Activated CD8-positive, alpha-beta T cell treated with anti-CD3 and anti-CD28 coated beads, Interleukin-2, amount 10 ng/mL, durations not matched to agents 7 days and 5 days (primary cell): Measurements from ENCODE around the gene CTNND2. TPM values are rescaled to one million over a fixed set of nuclear protein-coding genes. Genes with fewer than 3 reads are reported as not detected.

Source experiments
- ATAC-seq: fragments of 150-1000 bp; cut with Tn5 transposase; one replicate; pipeline ENCODE4 v1.10.0; 2021; ENCODE audit warnings: moderate library complexity
- CTCF ChIA-PET: fragments of 350-600 bp; sonication (Branson Sonifier 250); formaldehyde crosslinking; loops from one replicate; lab custom pipeline; 2021; ENCODE audit warnings: antibody characterized with exemption; lab: Charles Lee
- POLR2A ChIA-PET: fragments of 350-600 bp; sonication (Branson Sonifier 250); formaldehyde crosslinking; loops from one replicate; lab custom pipeline; 2021; ENCODE audit warnings: antibody characterized with exemption; lab: Charles Lee
- DNase-seq: peaks from one replicate; pipeline ENCODE4 v3.0.0-alpha.2; 2020
- H3K27ac Mint-ChIP-seq: one replicate; pipeline ENCODE4 v1.8.0; 2021; ENCODE audit warnings: mild to moderate bottlenecking, mixed read lengths
- H3K27me3 Mint-ChIP-seq: one replicate; pipeline ENCODE4 v1.8.0; 2021; ENCODE audit warnings: low read depth, mixed read lengths
- H3K36me3 Mint-ChIP-seq: one replicate; pipeline ENCODE4 v1.8.0; 2021; ENCODE audit warnings: low read depth, mixed read lengths
- H3K4me1 Mint-ChIP-seq: one replicate; pipeline ENCODE4 v1.8.0; 2021; ENCODE audit warnings: low read depth, mixed read lengths
- H3K4me3 Mint-ChIP-seq: one replicate; pipeline ENCODE4 v1.8.0; 2021; ENCODE audit warnings: mild to moderate bottlenecking, mixed read lengths
- H3K9me3 Mint-ChIP-seq: one replicate; pipeline ENCODE4 v1.8.0; 2022; ENCODE audit warnings: mixed read lengths; ENCODE audit not compliant: insufficient read depth
- total RNA-seq, 2 experiments: library from RNA; stranded (reverse); gene quantifications; one replicate each; pipeline ENCODE4 v1.2.3, GENCODE V29; 2021

The CTNND2 gene
- total RNA-seq, 2 experiments from 2014 or later: not detected

- no peaks in the 10 kb centered on the region for H3K36me3 Mint-ChIP-seq
- DNase-seq: no peak
Observed at GRCh38 chr5:11273180-11273903, 630.9 kb downstream of the CTNND2 start.

GRCh38 chr5:11269515-11269914 is 634.7 kb downstream of the CTNND2 start:
- no peaks in the 10 kb centered on the region for H3K9me3 Mint-ChIP-seq
- H3K27ac Mint-ChIP-seq: no peak overlapping the region
- no peaks in the 10 kb centered on the region for H3K27me3 Mint-ChIP-seq
- DNase-seq (no peak), ATAC-seq (no peak)
- H3K36me3 Mint-ChIP-seq: no peaks in the 10 kb centered on the region
- H3K4me1 Mint-ChIP-seq: no peaks in the 10 kb centered on the region
- ChIA-PET POLR2A (no interaction called here), CTCF (no interaction called here)
- H3K4me3 Mint-ChIP-seq: no peak overlapping the region

More at GRCh38 chr5:11273180-11273903, 630.9 kb downstream of the CTNND2 start:
- Mint-ChIP-seq H3K9me3 (no peaks in the 10 kb centered on the region), H3K27ac (no peak overlapping the region), H3K4me3 (no peak overlapping the region), H3K4me1 (no peaks in the 10 kb centered on the region), H3K27me3 (no peaks in the 10 kb centered on the region)
- ChIA-PET POLR2A (no interaction called here), CTCF (no interaction called here)
- no peak for ATAC-seq

- DNase-seq: no peak
- Mint-ChIP-seq H3K4me1 (no peaks in the 10 kb centered on the region), H3K9me3 (no peaks in the 10 kb centered on the region), H3K27me3 (no peaks in the 10 kb centered on the region), H3K4me3 (no peak overlapping the region), H3K27ac (no peak overlapping the region), H3K36me3 (no peaks in the 10 kb centered on the region)
- ATAC-seq: no peak
- POLR2A ChIA-PET: no interaction called here
- CTCF ChIA-PET: no interaction called here
Observed at GRCh38 chr5:11268891-11269290, 635.4 kb downstream of the CTNND2 start.

GRCh38 chr5:11266331-11266730 is 637.9 kb downstream of the CTNND2 start:
- no peaks in the 10 kb centered on the region for H3K9me3 Mint-ChIP-seq
- ATAC-seq (no peak), DNase-seq (no peak)
- H3K36me3 Mint-ChIP-seq: no peaks in the 10 kb centered on the region
- H3K4me3 Mint-ChIP-seq: no peak overlapping the region
- ChIA-PET POLR2A (no interaction called here), CTCF (no interaction called here)
- H3K27me3 Mint-ChIP-seq: no peaks in the 10 kb centered on the region
- no peak overlapping the region for H3K27ac Mint-ChIP-seq
- H3K4me1 Mint-ChIP-seq: no peaks in the 10 kb centered on the region

- ATAC-seq (no peak), DNase-seq (no peak)
- ChIA-PET POLR2A (no interaction called here), CTCF (no interaction called here)
- Mint-ChIP-seq H3K9me3 (no peaks in the 10 kb centered on the region), H3K4me1 (no peaks in the 10 kb centered on the region), H3K27me3 (no peaks in the 10 kb centered on the region), H3K4me3 (no peak overlapping the region), H3K27ac (no peak overlapping the region), H3K36me3 (no peaks in the 10 kb centered on the region)
Observed at GRCh38 chr5:11261241-11261640, 643.0 kb downstream of the CTNND2 start.

- no peaks in the 10 kb centered on the region for H3K9me3 Mint-ChIP-seq
- H3K4me1 Mint-ChIP-seq: no peaks in the 10 kb centered on the region
- ATAC-seq (no peak), DNase-seq (no peak)
- ChIA-PET POLR2A (no interaction called here), CTCF (no interaction called here)
- no peak overlapping the region for H3K4me3 Mint-ChIP-seq
- H3K27ac Mint-ChIP-seq: no peak overlapping the region
- no peaks in the 10 kb centered on the region for H3K36me3 Mint-ChIP-seq
- no peaks in the 10 kb centered on the region for H3K27me3 Mint-ChIP-seq
Observed at GRCh38 chr5:11258001-11258400, 646.2 kb downstream of the CTNND2 start.

- ChIA-PET CTCF (no interaction called here), POLR2A (no interaction called here)
- Mint-ChIP-seq H3K4me1 (no peaks in the 10 kb centered on the region), H3K36me3 (no peaks in the 10 kb centered on the region), H3K27ac (no peak overlapping the region), H3K27me3 (no peaks in the 10 kb centered on the region), H3K4me3 (no peak overlapping the region), H3K9me3 (no peaks in the 10 kb centered on the region)
- no peak for DNase-seq
- no peak for ATAC-seq
Observed at GRCh38 chr5:11252523-11252922, 651.7 kb downstream of the CTNND2 start.

- no peak overlapping the region for H3K27ac Mint-ChIP-seq
- no peaks in the 10 kb centered on the region for H3K4me1 Mint-ChIP-seq
- no peaks in the 10 kb centered on the region for H3K27me3 Mint-ChIP-seq
- DNase-seq (no peak), ATAC-seq (no peak)
- ChIA-PET CTCF (interaction anchor here (0.8 kb wide), 1 partner anchor 18 kb away, joined by 3 read pairs; no protein-coding TSS in a partner anchor), POLR2A (no interaction called here)
- H3K36me3 Mint-ChIP-seq: no peaks in the 10 kb centered on the region
- no peaks in the 10 kb centered on the region for H3K9me3 Mint-ChIP-seq
- H3K4me3 Mint-ChIP-seq: no peak overlapping the region
Observed at GRCh38 chr5:11252075-11252474, 652.2 kb downstream of the CTNND2 start.

- ATAC-seq (no peak), DNase-seq (no peak)
- Mint-ChIP-seq H3K4me1 (no peaks in the 10 kb centered on the region), H3K36me3 (no peaks in the 10 kb centered on the region), H3K27ac (no peak overlapping the region), H3K4me3 (no peak overlapping the region), H3K27me3 (no peaks in the 10 kb centered on the region), H3K9me3 (no peaks in the 10 kb centered on the region)
- ChIA-PET CTCF (no interaction called here), POLR2A (no interaction called here)
Observed at GRCh38 chr5:11251247-11251646, 653.0 kb downstream of the CTNND2 start.

- CTCF ChIA-PET: no interaction called here
- Mint-ChIP-seq H3K9me3 (no peaks in the 10 kb centered on the region), H3K27me3 (no peaks in the 10 kb centered on the region), H3K4me3 (no peak overlapping the region), H3K27ac (no peak overlapping the region), H3K4me1 (no peaks in the 10 kb centered on the region), H3K36me3 (no peaks in the 10 kb centered on the region)
- ATAC-seq: no peak
- no peak for DNase-seq
- POLR2A ChIA-PET: interaction anchor here (0.6 kb wide), 1 partner anchor 335 kb away, joined by 4 read pairs; no protein-coding TSS in a partner anchor
Observed at GRCh38 chr5:11248966-11249365, 655.3 kb downstream of the CTNND2 start.

GRCh38 chr5:11247224-11247623 is 657.0 kb downstream of the CTNND2 start:
- H3K27ac Mint-ChIP-seq: no peak overlapping the region
- no peaks in the 10 kb centered on the region for H3K9me3 Mint-ChIP-seq
- POLR2A ChIA-PET: no interaction called here
- CTCF ChIA-PET: no interaction called here
- H3K4me3 Mint-ChIP-seq: no peak overlapping the region
- no peaks in the 10 kb centered on the region for H3K27me3 Mint-ChIP-seq
- no peak for DNase-seq
- ATAC-seq: no peak
- H3K4me1 Mint-ChIP-seq: no peaks in the 10 kb centered on the region
- no peaks in the 10 kb centered on the region for H3K36me3 Mint-ChIP-seq

- Mint-ChIP-seq H3K27ac (no peak overlapping the region), H3K4me1 (no peaks in the 10 kb centered on the region), H3K36me3 (no peaks in the 10 kb centered on the region), H3K27me3 (no peaks in the 10 kb centered on the region), H3K9me3 (no peaks in the 10 kb centered on the region), H3K4me3 (no peak overlapping the region)
- ChIA-PET CTCF (no interaction called here), POLR2A (no interaction called here)
- DNase-seq (no peak), ATAC-seq (no peak)
Observed at GRCh38 chr5:11240293-11241190, 663.7 kb downstream of the CTNND2 start.
